Aortic smooth muscle cell (primary cell): Measurements from ENCODE around the gene GPR137B. TPM values are rescaled to one million over a fixed set of nuclear protein-coding genes. Genes with fewer than 3 reads are reported as not detected.

ENCODE experiments used
- total RNA-seq: library from RNA; depleted of rRNA; stranded (reverse); fragments of >200 nt; gene quantifications from 2 replicates; pipeline ENCODE4 v1.2.3, GENCODE V29; 2014

GPR137B gene
- total RNA-seq, result 11.3 and 15.7 TPM in 2 replicates

GRCh38 chr1:236142253-236143103 lies at the start of gene GPR137B:
TSS of gene GPR137B (plus strand) at chr1:236142539. CDS start at chr1:236142623, 84 bp downstream.

Other genes with a start within 250 kb of the GPR137B start
- 49.8 and 64.9 TPM in 2 replicates for gene NID1, start 77.4 kb upstream of the GPR137B start, total RNA-seq
- 1.4 and 1.6 TPM in 2 replicates for gene ERO1B, start 139.4 kb downstream of the GPR137B start, total RNA-seq